ENCODE results near the gene AGPAT4.
A peak's percentile ranks its signal among the peaks of the same experiment; 100 is the strongest.
"Not testable (repeated sequence)": the region's sequence is repeated elsewhere in the genome, so short reads cannot be mapped to it uniquely, and the experiment has no call there.

Gene AGPAT4

DNA sequence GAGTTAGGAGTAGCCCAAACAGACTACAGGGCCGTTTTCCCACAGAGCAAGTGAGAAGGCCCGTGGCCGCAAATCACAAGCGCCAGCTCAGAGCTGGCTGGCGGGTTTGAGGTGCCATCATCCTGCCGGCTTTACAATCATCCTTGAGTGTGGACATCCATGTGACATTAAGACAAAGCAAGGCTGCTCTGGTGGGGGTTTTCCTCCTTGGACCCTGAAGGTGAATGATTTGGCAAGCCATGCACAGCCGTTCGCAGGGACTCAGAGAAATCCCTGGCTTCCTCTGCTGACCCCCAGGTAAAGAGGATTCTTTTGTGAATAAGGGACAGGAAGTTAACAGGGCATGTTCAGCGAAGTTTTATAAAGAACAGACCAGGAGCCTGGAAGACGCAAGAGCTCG is 137.2 kb downstream of the AGPAT4 start:
- no peak for DNase-seq

- peak; percentile 73 to 76 for DNase-seq
Observed at GRCh38 chr6:161135695-161136591, 137.9 kb downstream of the AGPAT4 start.

GRCh38 chr6:161134550-161135298 is 139.1 kb downstream of the AGPAT4 start:
- DNase-seq, result no peak

- DNase-seq, result no peak
Observed at GRCh38 chr6:161133963-161134362, 139.9 kb downstream of the AGPAT4 start.

DNA sequence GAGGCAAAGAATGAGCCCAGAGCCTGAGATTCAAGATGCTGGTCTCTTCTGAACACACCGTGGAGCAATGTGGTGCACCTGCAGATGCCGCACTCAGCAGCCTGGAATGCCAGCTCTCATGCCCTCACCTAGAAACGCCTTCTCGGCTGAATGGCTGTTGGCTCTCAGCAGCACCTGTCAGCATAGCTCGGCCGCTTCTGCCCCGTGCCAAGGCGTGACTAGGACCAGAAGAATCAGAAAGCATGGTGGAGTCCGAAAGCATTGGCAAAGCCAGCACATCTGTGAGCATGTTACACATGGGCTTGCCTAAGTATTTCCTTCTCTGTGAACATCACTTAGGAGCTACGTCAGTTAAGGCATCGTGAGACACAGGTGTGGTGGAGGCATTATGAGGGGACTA is 141.5 kb downstream of the AGPAT4 start:
- DNase-seq, result no peak

GRCh38 chr6:161130967-161131766 is 142.7 kb downstream of the AGPAT4 start:
- DNase-seq, result no peak

GRCh38 chr6:161130541-161130940 is 143.3 kb downstream of the AGPAT4 start:
- no peak for DNase-seq

DNA sequence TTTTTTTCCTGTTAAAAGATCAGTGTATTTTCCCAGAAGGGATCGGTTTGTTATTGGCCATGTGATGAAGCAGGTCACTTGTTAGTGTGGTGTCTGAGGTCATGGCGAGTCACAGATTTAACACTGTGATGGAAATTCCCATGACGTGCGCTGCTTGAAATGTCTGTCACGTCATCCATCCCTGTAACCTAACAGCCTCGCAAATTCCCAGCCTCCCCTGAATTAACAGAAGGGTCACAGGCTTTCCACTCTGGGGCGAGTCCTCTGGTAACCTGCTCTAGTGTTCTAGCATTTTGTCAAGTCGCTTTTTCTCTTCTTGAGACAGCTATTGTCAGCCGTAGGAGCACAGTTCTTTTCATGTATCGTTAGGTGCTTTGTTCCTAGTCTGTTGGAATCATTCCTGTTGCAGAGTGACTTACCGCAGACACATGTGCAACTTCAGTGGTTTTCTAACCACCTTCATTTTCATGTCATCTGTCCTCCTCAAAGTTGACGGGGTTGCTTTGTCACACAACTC is 145.1 kb downstream of the AGPAT4 start:
- DNase-seq, result no peak

DNA sequence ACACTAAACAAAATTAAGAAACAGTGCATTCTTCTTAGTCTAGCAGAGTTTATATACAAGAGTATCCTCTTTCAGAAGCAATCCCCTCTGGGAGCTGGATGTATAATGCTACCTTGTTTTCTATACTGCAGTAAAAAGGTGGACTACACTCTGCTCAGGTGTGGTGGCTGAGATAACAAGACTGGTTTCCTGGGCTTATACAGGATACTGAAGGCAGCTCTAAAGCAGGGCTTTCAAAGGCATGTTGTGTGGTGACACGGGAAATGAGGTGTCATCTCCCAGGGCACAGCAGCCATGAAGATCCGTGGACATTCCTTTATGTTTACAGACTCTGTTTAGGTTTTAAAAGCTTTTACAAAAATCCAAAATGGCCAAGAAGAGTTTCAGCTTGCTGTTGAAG is 145.6 kb downstream of the AGPAT4 start:
- no peak for DNase-seq

- no peak for DNase-seq
Observed at GRCh38 chr6:161127071-161127740, 146.7 kb downstream of the AGPAT4 start.

DNA sequence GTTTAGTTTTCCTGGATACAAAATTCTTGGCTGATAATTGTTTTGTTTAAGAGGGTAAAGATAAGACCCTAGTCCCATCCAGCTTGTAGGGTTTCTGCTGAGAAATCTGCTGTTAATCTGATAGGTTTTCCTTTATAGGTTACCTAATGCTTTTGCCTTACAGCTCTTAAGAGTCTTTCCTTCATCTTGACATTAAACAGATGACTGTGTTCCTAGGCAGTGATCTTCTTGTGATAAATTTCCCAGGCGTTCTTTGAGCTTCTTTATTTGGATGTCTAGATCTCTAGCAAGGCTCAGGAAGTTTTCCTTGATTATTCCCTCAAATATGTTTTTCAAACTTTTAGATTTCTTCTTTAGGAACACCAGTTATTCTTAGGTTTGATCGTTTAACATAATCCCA is 148.3 kb downstream of the AGPAT4 start:
- no peak for DNase-seq

- DNase-seq, result not testable (repeated sequence)
Observed at GRCh38 chr6:161123319-161123718, 150.5 kb downstream of the AGPAT4 start.

DNA sequence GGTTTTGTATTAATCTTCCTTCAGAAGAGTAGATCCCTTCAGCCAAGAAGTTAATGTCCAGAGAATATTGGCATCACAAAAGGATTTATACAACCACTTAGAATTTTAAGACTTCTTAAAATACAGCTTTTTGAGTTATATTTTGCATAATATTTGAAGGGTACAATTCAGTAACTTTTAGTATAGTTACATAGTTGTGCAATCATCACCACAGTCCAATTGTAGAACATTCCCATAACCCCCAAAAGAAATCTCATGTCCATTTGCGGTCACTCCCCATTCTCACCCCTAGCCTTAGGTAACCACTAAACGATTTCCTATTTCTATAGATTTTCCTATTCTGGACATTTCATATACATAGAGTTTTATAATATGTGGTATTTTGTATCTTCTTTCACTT is 155.9 kb downstream of the AGPAT4 start:
- no peak for DNase-seq

DNA sequence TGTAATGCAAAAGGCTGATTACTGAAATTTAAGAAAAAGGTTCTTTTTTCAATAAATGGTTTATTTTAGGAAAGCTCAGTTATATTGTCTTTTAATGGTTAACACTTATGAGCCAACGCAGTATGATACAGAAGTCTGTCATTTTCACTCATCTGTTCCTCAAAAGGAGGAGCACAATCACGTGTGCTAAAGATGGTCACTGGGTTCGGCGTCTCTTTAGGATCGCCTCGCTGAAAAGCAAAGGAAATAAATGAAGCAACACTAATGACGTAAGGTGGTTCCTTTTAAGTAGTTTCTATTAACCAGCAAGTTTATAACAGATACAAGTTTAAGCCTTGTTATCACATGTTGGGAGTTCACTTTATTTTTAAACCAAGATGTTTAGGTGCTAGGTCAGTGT is 156.6 kb downstream of the AGPAT4 start:
- no peak for DNase-seq

DNA sequence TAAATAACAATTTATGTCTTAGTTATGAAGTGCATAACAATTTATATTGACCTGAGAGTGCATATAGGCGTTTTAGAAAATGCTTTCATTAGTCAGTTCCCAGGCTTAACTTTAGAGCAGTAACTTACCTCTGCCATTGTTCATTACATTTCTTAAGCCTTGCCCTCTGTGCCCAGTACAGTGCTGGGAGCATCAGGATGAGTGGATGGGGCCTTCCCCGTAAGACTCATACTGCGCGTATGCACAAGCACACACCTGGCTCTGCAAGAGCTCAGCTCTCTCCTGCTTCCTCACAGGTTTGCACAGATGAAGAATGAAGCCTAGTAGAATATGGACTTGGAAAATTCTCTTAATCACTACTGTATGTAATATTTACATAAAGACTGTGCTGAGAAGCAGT is 157.3 kb downstream of the AGPAT4 start:
- no peak for DNase-seq

DNA sequence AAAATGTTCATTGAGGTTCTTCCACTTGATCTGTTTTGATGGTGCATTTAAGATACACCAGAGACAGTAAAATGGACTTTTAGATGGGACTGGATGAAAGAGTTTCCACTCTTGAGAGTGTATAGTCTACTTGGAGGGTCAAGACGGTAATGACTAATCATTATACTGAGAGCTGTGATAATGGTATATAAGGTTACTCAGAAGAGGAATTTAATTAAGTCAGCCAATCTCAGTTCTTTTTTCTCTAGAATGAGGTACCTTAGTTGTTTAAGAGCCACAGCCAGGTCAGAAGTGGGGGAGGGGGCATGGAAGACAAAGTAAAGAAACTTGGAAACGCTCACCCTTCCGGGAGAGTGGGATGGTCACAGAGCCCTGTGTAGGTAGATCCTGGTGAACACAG is 158.4 kb downstream of the AGPAT4 start:
- DNase-seq, result no peak

GRCh38 chr6:161111261-161111660 is 162.6 kb downstream of the AGPAT4 start:
- DNase-seq, result no peak

DNA sequence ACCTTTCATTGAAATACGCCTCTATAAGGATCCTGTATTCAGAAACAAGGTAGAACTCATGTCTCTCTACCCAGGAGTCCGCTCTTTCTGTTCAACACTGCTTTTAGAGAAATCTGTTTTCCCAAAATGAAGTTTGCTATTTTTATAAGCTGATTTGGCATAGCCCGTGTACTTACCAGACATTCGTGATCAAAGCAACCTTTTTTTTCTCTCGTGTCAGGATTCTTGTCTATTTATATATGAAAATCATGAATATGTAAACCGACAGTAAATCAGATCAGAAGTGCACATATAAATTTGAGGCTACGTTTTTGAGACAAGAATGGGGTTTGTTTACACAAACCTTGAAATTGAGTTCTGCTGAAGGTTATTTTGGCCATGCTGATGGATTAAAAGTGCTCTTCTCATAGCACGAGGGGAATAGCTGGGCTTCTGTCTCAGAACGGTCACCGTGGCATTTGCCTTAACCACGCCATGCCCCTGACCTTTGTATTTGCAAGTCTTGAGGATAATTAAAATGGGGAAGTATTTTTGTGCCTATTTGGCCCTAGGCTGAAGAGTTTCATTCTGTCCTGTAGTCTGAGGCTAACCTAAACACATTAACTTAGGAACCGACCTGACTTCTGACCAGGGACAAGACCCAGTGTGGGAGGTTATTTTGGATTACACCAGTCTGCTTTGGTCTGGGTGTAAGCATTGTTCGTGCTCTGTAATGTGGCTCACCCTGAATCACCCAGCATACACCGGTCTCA is 163.7 kb downstream of the AGPAT4 start:
- DNase-seq, result no peak

- DNase-seq, result no peak
Observed at GRCh38 chr6:161109366-161109765, 164.5 kb downstream of the AGPAT4 start.

DNA sequence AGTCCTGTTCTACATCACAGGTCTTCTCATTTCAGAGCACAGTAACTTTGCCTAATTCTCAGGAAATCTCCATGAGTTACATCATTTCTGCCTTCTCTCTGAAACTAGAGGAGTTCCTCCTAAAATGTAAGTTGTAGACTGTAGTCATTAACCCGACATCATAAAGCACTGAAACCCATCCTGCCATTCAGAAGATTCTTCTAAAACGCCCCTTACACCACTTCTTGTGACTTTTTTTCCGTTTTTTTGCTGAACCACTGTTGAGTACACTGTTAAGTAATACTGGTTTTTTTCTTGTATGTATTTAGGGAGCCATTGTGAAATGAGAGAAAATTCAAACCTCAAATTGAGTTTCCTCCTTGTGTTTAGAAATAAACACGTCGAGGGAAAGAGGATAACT is 164.9 kb downstream of the AGPAT4 start:
- no peak for DNase-seq
